Right ventricle myocardium inferior (tissue), 1 donor: ENCODE results near the gene FAM153A. TPM values are rescaled to one million over a fixed set of nuclear protein-coding genes. Genes with fewer than 3 reads are reported as not detected.

Experiments
- total RNA-seq: library from RNA; stranded (reverse); fragmentation: NEBNext Ultra II Directional; extraction: Animal tissue kit (Norgen Biotek cat#: 25700); gene quantifications from one replicate; pipeline ENCODE4 v1.2.1, GENCODE V29; 2021
- donor health status: DM: no; HTN: yes; CAD: no; lungs with severe emphysema.

Gene FAM153A
- total RNA-seq, 1 donor from 2014 or later = 1.4 TPM

Other genes with a start within 250 kb of the FAM153A start
- gene FAM193B, start 228.3 kb downstream of the FAM153A start, total RNA-seq = 29.5 TPM
- gene TMED9, start 190.7 kb downstream of the FAM153A start, total RNA-seq = 75.3 TPM
- gene B4GALT7, start 182.8 kb downstream of the FAM153A start, total RNA-seq = 13.2 TPM
- gene PROP1, start 213.3 kb upstream of the FAM153A start, total RNA-seq = not detected